Inflammatory macrophage treated with lipopolysaccharide for 4 hours (primary cell): ENCODE results near the gene SLC13A2.

Experiments used
- DNase-seq: peaks from one replicate; pipeline ENCODE4 v3.0.0-alpha.2; 2020

SLC13A2 gene

DNA sequence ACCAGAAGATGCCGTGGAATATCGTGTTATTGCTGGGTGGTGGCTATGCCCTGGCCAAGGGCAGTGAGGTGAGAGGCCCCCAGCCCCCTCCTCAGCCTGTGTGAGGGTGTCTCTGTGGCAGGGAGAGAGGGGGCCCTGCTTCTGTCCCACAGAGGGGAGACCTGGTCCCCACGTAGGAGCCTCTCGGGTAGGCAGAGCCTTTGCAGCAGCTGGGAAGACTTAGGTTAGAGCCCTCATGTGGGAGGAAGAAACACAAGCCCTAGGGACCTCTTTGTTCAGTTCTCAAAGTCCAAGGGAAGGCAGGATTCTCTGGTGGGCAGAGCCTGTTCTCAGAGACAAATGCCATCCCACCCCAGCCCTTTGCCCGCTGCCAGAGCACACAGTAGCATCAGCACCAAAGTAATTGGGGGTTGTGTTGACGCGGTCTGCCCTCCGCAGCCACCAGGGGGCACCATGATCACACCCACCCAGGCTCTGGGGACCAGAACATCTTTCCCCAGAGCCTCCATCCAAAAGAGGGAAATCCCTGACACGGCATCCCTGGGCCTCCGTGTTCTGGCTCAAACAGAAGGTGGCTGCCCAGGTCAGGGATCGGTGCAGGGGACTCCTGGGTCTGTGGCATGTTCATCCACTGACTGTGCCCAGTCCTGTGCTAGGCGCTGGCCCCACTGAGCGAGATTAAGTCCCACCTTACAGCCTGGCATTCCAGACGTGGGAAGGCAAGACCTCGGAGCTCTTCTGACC is 21.2 kb downstream of the SLC13A2 start:
- DNase-seq, result peak; percentile 62

DNA sequence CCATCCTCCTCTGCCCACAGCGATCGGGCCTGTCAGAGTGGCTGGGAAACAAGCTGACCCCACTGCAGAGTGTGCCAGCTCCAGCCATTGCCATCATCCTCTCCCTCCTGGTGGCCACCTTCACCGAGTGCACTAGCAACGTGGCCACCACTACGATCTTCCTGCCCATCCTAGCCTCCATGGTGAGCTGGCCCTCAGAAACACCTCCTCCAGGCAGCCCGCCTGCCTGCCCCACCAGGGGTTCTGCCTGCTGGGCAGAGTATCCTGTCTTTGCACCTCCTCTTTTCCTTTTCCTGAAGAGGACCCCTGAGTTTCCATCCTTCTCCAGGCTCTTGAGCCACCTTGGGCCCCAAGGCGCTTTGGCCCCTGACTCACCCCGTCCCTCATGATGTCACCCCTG is 22.2 kb downstream of the SLC13A2 start:
- no peak for DNase-seq

DNA sequence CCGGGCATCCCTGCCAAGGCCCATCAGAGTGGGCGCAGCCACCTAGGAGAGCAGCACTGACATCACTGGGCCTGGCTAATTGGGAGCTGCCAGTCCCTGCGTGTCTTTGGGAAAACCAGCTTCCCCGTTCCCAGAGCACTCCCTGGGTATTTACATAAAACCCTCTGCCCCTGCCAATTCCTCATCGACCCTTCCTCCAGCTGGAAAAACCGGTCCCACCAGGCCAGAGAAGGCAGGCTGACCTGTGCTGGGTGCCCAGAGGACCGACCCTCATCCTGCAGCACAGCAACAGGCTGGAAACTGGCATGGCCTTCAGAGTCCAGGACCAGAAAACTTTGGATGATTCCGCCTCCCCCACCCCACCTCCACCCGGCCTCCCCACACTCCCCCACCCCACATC is 24.5 kb downstream of the SLC13A2 start:
- no peak for DNase-seq

DNA sequence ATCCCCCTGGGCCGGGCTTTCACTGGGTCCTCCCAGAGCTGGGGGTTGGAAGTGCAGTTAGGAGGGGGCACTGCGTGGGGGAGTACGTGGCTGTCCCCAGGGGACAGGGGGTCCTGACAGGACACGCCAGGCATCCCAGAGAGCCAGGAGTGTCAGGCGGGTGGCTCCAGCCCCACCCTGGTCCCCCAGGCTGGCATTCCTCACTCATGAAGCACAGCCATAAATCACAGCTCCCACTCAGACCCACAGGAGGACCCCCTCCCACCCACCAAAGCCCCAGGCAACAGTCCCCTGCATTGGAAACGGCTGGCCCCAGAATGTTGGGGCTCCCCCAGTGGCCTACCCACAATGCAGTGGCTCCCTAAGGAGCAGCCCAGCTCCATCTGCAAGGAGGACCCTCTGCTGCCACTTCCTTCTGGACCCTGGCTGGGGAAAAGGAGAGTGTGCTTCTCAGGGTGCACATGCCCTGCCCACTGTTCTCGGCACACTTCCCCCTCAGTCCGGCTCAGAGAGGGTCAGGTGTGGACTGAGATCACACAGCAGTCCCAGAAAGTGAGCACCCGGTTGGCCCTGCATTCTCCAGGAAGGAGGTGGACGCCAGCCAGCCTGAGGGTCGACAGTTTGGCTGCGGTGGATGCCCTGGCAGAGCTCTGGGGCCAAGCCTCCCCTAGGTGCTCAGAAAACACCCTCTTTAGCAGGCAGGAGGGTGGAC is 25.4 kb downstream of the SLC13A2 start:
- no peak for DNase-seq

DNA sequence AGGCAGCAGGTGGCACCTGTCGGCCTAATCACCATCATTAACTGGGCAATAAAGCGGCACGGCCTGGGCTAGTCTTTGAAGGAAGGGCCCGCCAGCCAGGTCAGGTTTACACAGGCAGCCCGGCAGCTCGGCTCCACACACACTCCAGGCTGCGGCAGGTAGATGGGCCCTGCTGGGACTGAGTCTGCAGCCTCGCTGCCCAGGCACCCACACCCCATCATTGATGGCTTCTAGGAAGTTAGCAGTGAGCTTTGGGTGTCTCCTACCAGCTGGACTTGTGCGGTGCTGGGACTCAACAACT is 25.9 kb downstream of the SLC13A2 start:
- no peak for DNase-seq

DNA sequence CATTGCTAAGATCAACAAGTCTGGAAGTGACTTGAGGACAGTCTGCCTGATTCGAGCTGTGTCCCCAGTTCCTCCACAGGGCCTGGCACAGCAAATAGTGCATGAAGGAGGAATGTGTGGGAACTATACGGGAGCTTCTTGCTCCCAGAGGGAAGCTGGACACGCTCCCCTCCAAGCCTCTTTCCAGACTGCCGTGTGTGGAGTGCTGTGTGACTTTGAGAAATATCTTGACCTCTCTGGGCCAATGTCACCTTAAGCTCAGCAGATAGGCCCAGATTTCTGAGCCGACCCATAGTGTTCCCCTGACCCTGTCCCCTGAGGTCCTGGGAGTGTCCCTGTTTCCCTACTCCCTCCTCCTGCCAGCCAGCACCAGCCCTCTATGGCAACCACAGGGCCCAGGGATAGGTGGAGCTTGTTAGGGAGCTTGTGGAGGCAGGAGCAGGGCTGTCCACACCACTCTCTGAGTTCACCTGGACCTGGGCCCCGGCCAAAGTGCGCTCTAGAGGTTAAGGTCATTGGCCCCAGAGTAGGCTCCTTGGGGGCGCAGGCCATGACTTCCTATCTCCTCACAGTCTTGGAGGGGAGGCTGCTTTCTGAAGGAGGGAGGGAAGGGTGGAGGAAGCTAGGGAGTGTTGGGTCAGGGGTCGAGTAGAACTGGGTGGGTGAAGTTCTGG is 26.4 kb downstream of the SLC13A2 start:
- DNase-seq, result no peak

DNA sequence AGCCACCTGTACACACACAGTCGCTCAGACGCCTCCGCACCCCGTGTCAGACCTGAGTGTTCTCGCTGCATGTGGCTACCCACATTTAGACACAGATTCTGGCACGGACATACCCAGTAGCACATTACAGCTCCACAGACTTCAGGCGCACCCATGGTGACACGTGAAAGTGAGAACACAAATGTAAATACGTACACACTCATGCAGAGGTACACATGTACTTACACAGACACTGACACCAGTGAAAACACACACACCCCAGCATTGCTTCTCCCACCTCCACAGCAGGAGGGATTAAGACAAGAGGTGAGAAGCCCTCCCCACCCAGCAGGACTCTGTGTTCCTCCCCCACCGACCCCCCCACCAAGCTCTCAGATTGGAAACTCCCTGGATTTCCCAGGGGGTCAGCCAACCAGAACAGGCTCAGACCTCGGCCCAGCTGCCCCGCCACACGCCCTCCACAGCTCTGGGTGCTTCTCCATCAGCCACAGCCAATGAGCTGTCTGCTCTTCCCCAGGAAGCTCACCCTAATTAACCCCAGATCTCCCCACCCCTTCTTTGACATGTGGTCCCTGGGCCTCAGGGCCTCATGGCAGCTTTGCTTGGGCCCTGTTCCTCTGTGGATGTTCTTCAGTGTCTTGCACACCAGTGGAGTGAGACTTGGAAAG is 27.4 kb downstream of the SLC13A2 start:
- no peak for DNase-seq

DNA sequence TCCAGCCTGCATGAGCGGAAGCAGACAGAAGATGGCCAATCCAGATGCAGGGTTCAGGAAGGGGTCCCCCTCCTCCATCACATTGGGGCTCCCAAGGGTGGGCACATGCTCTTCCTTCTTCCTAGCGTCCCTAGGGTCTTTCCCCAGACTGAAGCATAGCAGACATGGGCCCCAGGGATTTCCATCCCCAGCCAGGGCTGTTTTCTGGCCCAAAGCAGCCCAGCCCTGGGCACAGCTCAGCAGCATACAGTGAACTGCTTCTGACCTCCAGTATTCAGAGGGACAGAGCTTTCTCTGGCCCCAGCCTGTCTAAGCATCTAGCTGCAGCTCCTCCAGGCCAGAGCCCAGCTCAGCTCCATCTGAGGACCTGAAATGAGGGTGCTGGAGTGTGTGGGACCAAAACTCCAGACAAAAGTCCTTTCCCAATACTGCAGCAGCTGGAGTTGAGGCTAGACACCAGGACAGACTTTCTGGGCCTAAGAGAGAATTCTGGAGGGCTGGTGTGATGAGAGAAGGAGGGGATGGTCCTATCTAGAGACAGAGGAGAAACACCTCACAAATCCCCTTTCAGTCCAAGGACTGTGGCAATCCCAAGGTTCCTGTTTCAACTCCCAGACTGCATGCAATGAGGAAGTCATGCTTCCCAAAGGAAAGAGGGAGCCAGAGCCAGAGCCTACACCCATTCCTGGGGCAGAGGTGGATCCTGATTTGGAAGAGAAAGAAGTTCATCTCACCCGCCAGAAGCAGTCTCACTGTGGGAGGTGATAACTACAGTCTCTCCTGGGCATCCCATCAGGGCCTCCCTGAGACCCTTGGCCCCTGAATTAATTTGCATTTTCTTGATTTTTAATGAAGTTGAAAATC is 28.2 kb downstream of the SLC13A2 start:
- DNase-seq, result no peak

DNA sequence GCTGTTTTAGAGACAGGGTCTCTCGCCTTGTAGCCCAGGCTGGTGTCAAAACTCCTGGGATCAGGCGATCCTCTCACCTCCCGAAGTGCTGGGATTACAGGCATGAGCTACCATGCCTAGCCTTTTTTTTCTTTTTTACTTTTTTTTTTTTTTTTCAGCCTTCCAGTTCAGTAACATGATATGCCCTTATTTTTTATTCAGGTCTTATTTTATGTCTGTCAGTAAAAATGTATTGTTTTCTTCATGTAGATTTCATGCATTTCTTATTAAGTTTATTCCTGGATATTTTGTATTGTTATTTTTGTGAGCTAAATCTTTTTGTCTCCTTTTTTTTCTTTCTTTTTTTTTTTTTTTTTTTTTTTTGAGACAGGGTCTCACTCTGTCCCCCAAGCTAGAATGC is 30.0 kb downstream of the SLC13A2 start:
- DNase-seq, result no peak

DNA sequence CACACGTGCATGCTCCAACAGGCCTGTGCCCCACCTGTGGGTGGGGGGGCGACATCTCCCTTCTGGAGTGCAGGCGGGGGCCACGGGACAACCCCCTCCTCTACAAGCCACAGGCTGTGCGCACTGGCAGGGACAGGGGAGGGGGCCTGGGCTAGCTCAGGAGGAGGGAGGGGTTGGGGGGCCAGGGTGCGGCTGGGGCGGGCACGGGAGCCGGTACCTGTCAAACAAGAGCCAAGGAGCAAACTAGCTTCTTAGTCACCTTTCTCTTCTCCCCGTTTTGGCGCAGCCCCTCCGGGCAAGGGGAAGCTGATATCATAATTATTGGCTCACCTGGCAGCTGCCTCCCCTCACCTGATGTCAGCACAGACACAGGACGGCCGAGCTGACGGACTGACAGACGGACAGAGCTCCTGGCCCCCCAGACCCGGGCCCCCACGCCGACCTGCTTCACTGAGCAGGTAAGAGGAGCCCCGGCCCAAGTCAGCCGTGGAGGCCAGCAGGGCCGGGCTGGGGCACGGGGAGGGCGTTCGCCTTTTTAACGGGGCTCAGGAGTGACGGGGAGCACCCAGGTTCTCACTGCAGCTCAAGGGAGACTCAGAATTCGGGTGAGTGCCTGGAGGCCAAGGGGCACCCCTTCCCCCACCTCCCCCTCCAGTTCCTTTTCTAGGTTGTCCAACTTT is 32.7 kb downstream of the SLC13A2 start, which contains the start of gene FOXN1:
TSS of gene FOXN1 (plus strand) at position 363 of the 680 bp plus-strand sequence. CDS start 17,622 bp downstream, outside the sequence.
- DNase-seq, result no peak

DNA sequence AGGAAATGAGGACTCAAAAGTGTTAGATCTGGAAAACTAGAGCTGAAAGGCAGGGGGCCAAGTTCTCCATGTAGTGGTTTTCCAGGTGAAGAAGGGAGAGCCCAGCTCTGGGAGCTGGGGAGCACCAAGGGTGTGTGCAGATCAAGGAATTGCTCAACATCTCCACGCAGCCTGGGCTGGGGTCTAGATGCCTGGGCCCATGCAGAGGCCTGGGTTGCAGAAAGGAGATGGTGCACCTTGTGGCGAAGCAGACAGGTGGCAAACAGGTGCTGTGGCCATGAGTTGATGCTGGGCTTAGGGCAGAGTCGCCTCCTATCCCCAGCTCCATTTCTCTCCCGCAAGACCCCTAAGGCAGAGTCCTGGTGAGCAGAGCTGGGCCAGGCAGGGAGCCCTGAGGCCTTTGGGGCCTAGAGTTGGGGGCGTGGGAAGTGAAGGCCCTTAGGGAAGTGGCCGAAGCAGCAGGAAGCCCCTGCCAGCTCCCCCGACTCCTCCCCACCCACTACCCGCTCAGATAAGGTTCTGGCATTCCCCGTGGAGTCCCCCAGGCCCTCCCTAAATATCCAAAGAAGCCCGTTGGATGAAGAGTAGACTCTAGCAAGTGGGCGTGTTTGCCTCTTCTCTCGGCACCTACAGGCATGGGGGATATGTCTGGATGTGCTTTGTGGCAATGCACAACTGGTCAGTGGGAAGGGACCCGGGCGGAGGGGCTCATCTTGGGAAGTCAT is 33.5 kb downstream of the SLC13A2 start:
- DNase-seq, result no peak

DNA sequence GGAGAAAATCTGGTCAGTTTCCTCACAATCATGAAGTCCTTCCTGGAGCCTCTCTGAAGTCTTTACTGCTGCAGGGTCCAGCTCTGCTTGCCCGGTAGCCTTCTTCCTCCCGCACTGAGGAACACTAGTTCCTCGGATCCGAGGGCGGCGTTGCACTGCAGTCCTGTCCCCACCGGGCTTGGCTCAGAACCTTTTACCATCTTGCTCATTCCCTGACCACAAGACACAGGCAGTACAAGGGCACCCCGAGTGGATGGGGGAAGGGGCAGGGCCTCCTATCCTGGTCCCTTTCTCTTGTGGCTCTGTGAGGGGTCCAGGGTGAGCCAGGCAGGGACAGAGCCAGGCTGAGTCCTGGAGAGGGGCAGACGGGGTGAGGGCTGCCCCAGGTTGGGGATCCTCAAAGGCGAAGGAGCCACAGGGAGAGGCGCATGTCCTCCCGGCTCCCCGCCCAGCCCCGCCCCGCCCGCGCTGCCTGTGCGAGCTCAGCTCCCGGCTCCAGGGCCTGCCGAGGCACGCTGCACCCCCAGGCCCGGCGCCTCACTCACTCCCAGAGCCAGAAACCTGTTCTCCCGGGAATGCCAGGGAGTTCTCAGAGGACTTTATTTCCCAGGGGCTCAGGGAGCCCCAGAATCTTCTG is 34.2 kb downstream of the SLC13A2 start:
- no peak for DNase-seq

DNA sequence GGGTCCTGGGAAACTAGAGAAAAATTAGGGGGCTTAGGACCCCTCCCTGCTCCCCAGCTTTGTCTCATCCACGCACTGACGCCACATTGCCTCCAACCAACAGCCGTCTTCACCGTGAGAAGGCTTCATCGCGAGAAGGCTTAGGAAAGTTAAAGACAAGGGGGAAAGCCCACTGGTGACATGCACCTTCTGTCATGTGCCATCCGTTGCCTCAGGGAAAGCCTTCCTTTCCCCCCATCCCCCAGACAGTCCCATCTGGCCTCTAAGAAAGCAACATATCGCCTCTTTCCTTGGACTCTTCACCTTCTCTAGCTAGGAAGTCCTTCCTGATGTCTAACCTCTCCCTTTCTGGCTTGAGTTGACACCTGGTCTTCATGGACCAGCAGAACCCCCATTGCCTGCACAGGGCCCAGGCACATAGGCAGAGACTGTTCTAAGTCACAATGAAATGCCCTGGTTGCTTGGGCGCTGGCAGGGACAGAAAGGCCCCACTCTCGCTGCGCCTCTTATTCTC is 34.8 kb downstream of the SLC13A2 start:
- DNase-seq, result no peak

DNA sequence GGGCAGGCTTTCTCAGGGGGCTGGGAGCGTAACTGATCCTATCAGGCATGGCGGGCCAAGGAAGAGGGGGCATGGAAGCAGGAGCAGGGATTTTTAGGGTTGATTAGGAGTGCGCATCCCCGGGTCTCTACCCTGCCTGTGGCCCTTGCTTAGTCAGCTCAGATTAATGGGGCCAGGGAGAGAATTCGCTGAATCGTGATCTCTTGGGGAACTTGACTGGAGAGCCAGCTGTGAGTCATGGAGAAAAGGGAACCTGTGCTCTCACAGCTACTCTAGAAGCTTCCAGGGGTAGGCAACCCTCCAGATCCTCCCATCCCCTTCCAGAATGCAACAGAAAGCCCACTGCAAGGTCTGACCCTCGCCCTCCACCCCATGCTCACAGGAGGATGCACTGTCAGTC is 36.3 kb downstream of the SLC13A2 start:
- peak; percentile 76 for DNase-seq

DNA sequence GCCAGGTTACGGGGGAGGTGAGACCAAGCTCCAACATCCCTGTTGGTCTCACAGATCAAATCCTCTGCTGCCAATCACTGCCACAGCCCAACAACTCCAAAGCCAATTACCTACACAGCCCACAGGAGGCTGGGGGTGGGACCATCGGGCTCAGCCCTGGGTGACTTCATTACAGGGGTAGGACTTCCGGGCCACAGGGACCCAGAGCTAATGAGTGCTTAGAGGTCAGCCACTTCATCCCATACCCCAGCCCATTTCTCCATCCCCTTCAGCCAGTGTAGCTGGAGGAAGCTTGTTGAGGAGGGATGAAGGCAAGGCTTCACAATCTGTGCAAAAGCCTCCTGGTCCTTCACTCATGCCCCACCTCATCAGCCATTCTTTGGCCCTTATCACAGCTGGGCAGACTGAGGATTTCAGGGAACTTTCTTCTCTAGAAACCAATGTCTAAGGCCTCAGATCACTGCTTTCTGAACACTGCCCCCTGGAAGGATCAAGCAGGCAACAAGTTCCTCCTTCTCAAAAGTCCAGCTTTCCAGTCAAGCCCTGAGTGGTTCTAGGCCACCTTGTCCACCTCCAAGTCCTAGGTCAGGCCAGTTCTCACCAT is 38.5 kb downstream of the SLC13A2 start:
- DNase-seq, result no peak

DNA sequence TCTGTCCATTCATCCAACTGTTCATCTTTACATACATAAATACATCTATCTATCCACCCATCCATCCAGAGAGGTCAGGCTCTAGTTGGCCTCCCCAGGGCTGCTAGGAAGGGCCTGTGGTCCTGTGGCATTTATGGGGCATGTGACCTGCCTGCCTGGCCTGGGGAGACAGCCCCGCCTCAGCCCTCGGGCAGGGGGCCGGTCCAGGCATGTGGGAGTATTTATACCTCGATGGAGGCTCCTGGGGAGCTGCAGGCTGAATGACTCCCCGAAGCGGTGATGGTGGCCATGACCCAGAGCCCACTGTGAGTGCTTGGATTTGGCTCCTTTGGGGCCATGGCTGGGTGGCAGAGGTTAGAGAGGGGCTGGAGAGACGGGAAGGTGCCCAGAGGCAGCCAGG is 40.0 kb downstream of the SLC13A2 start:
- DNase-seq, result no peak

DNA sequence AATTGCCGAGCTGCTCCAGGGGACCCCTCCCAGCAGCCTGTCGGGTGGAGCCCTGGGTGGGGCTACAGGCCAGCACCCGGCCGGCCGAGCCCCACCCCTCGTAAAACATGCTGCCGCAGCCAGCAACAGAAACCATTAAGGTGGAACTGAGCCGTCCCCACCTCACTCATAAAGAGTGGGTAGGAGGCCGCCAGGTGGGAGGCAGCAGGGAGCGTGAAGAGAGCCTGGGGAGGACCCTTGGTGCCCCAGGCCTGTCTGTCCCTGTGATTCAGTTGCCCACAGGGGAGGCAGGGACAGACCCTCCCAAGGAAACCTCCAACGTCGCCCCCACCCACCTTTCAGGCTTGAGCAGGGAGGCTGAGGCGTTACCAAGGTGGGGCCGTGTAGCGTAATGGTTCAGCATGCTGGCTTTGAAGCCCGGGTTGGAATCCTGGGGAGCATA is 41.1 kb downstream of the SLC13A2 start:
- no peak for DNase-seq

DNA sequence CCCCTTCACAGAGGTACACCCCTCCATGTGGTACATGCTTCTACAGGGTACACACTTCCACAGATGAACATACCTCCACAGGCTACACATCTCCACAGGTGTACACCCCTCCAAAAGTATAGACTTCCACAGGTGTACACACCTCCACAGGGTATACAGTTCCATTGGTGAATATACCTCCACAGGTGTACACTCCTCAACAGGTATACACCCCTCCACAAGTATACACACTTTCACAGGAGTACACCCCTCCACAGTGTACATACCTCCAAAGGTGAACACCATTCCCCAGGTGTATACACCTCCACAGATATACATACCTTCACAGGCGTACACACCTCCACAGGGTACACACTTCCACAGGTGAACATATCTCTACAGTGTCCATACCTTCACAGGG is 42.1 kb downstream of the SLC13A2 start:
- DNase-seq, result no peak

DNA sequence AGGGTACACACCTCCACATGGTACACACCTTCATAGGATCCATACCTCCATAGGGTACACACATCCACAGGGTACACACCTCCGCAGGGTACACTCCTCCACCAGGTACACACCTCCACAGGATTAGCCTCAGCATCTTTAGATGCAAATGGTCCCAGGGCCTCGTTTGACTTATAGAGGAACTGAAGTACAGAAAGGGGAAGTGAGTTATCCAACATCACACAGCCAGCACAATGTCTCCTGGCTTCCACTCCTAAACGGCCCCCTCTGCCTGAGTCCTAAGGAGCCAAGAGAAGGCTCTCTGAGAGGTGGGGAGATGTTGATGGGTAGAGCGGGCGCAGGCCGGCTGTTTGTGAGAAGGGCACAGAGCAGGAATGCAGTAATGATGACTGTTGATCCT is 44.7 kb downstream of the SLC13A2 start:
- peak; percentile 53 for DNase-seq

DNA sequence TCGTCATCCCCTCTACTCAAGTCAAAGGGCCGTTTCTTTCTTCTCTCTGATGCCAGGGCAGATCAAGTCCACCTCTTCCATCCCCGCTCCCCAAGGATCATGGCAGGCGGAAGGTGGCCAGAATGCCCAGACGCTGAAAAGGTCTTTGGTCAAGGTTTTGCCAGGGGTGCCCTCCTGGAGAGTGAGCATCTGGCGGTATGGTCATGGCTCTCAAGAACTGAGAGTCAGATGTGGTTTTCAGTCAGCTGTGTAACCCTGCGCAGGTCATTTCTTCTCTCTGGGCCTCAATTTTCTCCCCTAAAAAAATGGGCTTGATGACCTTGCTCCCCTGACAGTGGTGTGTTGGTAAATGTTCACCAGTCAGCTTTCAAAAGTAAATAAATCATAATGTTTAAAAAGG is 45.1 kb downstream of the SLC13A2 start:
- no peak for DNase-seq
